Left lung (tissue), 10 donors: ENCODE results near the gene LINGO1. TPM values are rescaled to one million over a fixed set of nuclear protein-coding genes. Genes with fewer than 3 reads are reported as not detected.

Experiments used
- ATAC-seq: fragments of 200-7000 bp; cut with Tn5 transposase; one replicate; pipeline ENCODE4 v1.9.1; 2020; ENCODE audit warnings: moderate library complexity
- DNase-seq, 4 donors: peaks; one replicate each; pipeline ENCODE4 v3.0.0-alpha.2; 2013 to 2020
- H3K27ac ChIP-seq, 2 donors: fragments of 200-600 bp; sonication (generic) in 1 of 2; one replicate each; pipeline versions ENCODE4 v1.5.0 to v1.8.0; 2020 to 2021
- H3K27me3 ChIP-seq, 2 donors: fragments of 200-600 bp; sonication (generic) in 1 of 2; one replicate each; pipeline versions ENCODE4 v1.5.0 to v1.8.0; 2020 to 2021
- H3K36me3 ChIP-seq, 2 donors: fragments of 200-600 bp; sonication (generic) in 1 of 2; one replicate each; pipeline versions ENCODE4 v1.5.0 to v1.8.0; 2020 to 2021
- H3K4me1 ChIP-seq, 2 donors: fragments of 200-600 bp; one replicate each; pipeline ENCODE4 v1.8.0; 2021
- H3K4me3 ChIP-seq, 2 donors: fragments of 200-600 bp; sonication (generic) in 1 of 2; one replicate each; pipeline versions ENCODE4 v1.5.0 to v1.8.0; 2020 to 2021; ENCODE audit warnings: mild to moderate bottlenecking in 1 of 2
- H3K9me3 ChIP-seq, 2 donors: fragments of 200-600 bp; sonication (generic) in 1 of 2; one replicate each; pipeline versions ENCODE4 v1.5.0 to v1.8.0; 2020 to 2021
- CTCF ChIP-seq, 2 donors: fragments of 200-600 bp; sonication (generic) in 1 of 2; IDR thresholded peaks; one replicate each; pipeline versions ENCODE4 v1.5.0 to v1.8.0; 2021; ENCODE audit warnings: antibody characterized with exemption in 2 of 2
- intact Hi-C, 2 donors: fragments of 100-400 bp; cut with DNase I; formaldehyde crosslinking; loops; one replicate each; pipeline versions ENCODE4 v1.11.2 to v1.14.2; 2022
- polyA plus RNA-seq, 6 donors: library from polyadenylated mRNA; unstranded; fragments of 120-200 nt; gene quantifications; one replicate each; pipeline ENCODE4 v1.2.1, GENCODE V29; 2013; ENCODE audit not compliant: insufficient read length in 6 of 6
- total RNA-seq, 2 donors: library from RNA; stranded (reverse); fragmentation: NEBNext Ultra II Directional; extraction: Animal tissue kit (Norgen Biotek cat#: 25700); gene quantifications; one replicate each; pipeline ENCODE4 v1.2.1, GENCODE V29; 2021
- donor health status: DM: no; HTN: yes; CAD: no.
- donor health status: DM: no; HTN: no; CAD: no.

LINGO1 gene
- total and polyA plus RNA-seq, 8 donors: 0.99 to 19.6 (median 14.1) TPM

GRCh38 chr15:77607894-77608261 lies 24.8 kb downstream of the LINGO1 start:
- Histone ChIP-seq H3K4me1 (no peaks in the 10 kb centered on the region), H3K27ac (no peak overlapping the region), H3K36me3 (no peaks in the 10 kb centered on the region), H3K9me3 (no peaks in the 10 kb centered on the region), H3K27me3 (peaks cover 0 to 17% of the 10 kb centered on the region in 2 donors), H3K4me3 (no peak overlapping the region)
- ATAC-seq (no peak), DNase-seq (no peak)
- intact Hi-C loops: no loop called here
- TF ChIP-seq CTCF (IDR thresholded peaks at IDR 0.05): no peak

GRCh38 chr15:77607111-77607893 lies 25.4 kb downstream of the LINGO1 start:
- H3K36me3 ChIP-seq: no peaks in the 10 kb centered on the region
- H3K4me3 ChIP-seq: no peak overlapping the region
- H3K9me3 ChIP-seq: no peaks in the 10 kb centered on the region
- no peaks in the 10 kb centered on the region for H3K4me1 ChIP-seq
- intact Hi-C loops: no loop called here
- no peak for TF ChIP-seq CTCF (IDR thresholded peaks at IDR 0.05)
- no peak for ATAC-seq
- H3K27me3 ChIP-seq: peaks cover 0 to 17% of the 10 kb centered on the region in 2 donors
- no peak overlapping the region for H3K27ac ChIP-seq
- peak in 1 of 4 donors; percentile 67 for DNase-seq

- Histone ChIP-seq H3K27ac (no peak overlapping the region), H3K27me3 (peaks cover 0 to 17% of the 10 kb centered on the region in 2 donors), H3K9me3 (no peaks in the 10 kb centered on the region), H3K4me3 (no peak overlapping the region), H3K4me1 (no peaks in the 10 kb centered on the region), H3K36me3 (no peaks in the 10 kb centered on the region)
- no peak for ATAC-seq
- peak in 1 of 4 donors; percentile 58 for DNase-seq
- intact Hi-C loops: no loop called here
- no peak for TF ChIP-seq CTCF (IDR thresholded peaks at IDR 0.05)
Measured at GRCh38 chr15:77606142-77607034, 26.3 kb downstream of the LINGO1 start.

GRCh38 chr15:77605547-77605946 lies 27.2 kb downstream of the LINGO1 start:
- H3K27ac ChIP-seq: no peak overlapping the region
- ATAC-seq (no peak), DNase-seq (no peak)
- H3K27me3 ChIP-seq: peaks cover 0 to 17% of the 10 kb centered on the region in 2 donors
- H3K36me3 ChIP-seq: no peaks in the 10 kb centered on the region
- no peaks in the 10 kb centered on the region for H3K4me1 ChIP-seq
- H3K4me3 ChIP-seq: no peak overlapping the region
- no peak for TF ChIP-seq CTCF (IDR thresholded peaks at IDR 0.05)
- H3K9me3 ChIP-seq: no peaks in the 10 kb centered on the region
- intact Hi-C loops: no loop called here

GRCh38 chr15:77604973-77605372 lies 27.7 kb downstream of the LINGO1 start:
- no peak for ATAC-seq
- H3K4me3 ChIP-seq: no peak overlapping the region
- no peaks in the 10 kb centered on the region for H3K4me1 ChIP-seq
- peaks cover 0 to 17% of the 10 kb centered on the region in 2 donors for H3K27me3 ChIP-seq
- H3K36me3 ChIP-seq: no peaks in the 10 kb centered on the region
- no peak for TF ChIP-seq CTCF (IDR thresholded peaks at IDR 0.05)
- intact Hi-C loops: no loop called here
- no peak overlapping the region for H3K27ac ChIP-seq
- H3K9me3 ChIP-seq: no peaks in the 10 kb centered on the region
- DNase-seq: no peak
